G401 (cell line): ENCODE data around the gene RFC2. TPM values are rescaled to one million over a fixed set of nuclear protein-coding genes. Genes with fewer than 3 reads are reported as not detected.
A peak's percentile ranks its signal among the peaks of the same experiment; 100 is the strongest.
"Not testable (repeated sequence)": the region's sequence is repeated elsewhere in the genome, so short reads cannot be mapped to it uniquely, and the experiment has no call there.

Experiments
- DNase-seq: peaks from one replicate; pipeline ENCODE4 v3.0.0-alpha.2; 2015; ENCODE audit warnings: low spot score
- in situ Hi-C: cut with HindIII; loops from 2 replicates; pipeline ENCODE4 v1.10.0; 2016; ENCODE audit warnings: low sequenced_read_pairs, mixed read lengths
- total RNA-seq: library from RNA; depleted of rRNA; stranded (reverse); fragments of >200 nt; shearing (Covaris generic); gene quantifications from 2 replicates; pipeline ENCODE4 v1.2.3, GENCODE V29; 2014

The RFC2 gene
- total RNA-seq, 1 experiment from 2014 or later = 40.6 TPM

DNA sequence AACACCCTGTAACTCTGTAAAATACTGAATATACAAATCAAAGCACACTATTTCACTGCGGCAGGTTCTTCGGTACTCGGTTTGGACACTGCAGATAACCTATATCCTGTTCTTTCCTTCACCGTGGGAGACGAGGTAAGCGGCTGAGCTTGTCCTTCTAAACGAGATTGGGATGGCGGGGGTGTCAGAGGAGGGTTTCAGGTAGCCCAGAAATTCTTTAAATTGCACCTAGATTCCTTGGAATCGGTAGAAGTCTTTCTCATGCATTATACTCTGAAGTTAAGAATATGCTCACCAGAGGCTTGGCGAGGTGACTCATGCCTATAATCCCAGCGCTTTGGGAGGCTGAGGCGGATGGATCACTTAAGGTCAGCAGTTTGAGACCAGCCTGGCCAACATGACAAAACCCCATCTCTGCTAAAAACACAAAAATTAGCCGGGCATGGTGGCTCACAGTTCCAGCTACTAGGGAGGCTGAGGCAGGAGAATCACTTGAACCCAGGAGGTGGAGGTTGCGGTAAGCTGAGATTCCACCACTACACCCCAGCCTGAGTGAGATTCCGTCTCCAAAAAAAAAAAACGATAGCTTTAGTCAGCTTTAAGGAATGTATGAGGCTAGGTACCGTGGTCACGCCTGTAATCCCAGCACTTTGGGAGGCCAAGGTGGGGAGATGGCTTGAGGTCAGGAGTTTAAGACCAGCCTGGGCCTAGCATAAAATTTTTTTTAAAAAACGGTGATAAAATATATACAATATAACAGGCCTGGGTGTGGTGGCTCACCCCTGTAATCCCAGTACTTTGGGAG, 54.4 kb downstream of the RFC2 start:
- in situ Hi-C loops = no loop called here
- DNase-seq = no peak

DNA sequence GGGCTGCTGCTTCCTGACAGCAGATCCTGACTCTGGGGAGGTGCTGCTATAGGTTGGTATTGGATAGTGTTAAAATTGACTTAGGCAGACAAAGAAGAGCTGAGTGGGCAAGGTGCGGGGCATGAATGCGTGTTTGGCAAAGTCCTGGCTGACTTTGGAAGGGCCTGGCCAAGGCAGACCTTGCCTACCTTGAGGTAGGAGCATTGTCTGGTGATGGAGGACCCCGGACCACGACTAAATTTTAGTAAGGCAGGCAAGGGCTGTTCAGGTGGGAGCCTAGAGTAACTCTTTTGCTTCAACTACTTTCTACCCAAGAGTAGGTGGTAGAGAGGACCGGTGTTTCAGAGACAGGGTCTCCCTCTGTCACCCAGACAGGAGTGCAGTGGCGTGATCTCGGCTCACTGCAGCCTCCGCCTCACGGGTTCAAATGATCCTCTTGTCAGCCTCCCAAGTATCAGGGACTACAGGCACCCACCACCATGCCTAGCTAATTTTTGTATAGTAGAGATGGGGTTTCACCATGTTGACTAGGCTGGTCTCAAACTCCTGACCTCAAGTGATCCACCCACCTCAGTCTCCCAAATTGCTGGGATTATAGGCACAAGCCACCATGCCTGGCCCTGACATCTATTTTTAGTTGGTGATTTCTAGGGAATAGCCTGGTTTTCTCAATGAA, 56.6 kb downstream of the RFC2 start:
- DNase-seq = no peak
- in situ Hi-C loops = no loop called here

DNA sequence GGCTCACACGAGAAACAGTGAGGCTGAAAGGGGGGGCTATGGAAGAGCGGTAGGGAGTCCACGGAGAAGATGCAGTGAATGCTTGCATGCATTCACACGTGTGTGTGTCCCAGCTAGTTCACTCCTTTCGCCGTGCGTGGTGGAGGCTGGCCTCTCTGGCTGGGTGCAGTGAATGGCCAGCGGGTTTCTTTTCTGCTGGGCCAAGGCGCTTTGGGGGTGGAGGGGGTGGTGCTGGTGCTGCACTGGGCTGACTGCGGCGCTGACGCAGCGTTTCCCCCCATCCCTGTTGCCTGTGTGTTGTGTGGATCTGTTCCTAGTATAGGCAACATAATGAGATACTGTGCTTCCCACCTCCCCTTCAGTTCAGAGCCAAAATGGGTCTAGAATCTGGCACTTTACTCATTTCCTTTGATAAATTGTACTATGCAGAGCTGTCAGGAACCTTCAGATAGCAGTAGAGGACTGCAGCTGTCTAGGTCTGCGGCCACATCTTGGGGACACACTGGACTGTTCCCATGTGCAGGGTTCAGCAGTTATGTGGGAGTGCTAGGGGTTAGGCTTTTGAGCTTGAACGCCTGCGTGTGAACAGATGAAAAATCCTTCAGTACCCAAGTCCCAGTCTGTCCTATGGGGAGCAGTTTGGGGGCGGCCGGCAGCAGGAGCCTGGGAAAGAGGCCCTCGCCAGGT, 58.1 kb downstream of the RFC2 start:
- DNase-seq, in situ Hi-C loops: not testable (repeated sequence)

DNA sequence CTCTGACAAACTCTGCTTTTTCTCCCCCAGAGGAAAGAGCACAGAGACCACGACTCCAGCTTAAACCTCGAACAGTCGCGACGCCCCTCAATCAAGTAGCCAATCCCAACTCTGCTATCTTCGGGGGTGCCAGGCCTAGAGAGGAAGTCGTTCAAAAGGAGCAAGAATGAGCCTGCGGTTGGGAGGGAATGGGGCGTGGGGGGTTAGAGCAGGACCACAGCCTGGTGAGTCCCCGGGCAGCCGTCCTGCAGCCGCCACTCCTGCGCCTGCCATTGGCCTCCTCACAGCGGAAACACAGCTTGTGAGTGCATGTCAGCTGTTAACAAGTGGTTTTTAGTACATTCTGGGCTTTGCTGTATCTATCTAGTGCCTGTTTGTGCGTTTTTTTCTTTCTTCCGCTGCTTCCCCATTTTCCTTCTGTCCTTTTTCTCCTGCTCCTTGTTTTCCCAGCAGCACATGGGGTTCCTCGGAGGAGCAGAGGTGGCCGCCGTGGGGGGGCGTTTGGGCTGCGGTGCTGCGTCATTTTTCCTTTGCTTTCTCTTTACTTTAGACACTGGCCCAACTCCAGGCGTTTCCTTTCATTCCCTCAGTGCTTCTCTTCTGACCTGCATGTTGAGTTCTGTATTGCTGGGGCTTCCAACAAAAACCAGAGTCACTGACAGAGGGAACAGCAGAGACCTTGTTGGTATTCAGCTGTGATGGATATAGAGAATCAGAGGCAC, 58.9 kb downstream of the RFC2 start:
- DNase-seq, in situ Hi-C loops: not testable (repeated sequence)

DNA sequence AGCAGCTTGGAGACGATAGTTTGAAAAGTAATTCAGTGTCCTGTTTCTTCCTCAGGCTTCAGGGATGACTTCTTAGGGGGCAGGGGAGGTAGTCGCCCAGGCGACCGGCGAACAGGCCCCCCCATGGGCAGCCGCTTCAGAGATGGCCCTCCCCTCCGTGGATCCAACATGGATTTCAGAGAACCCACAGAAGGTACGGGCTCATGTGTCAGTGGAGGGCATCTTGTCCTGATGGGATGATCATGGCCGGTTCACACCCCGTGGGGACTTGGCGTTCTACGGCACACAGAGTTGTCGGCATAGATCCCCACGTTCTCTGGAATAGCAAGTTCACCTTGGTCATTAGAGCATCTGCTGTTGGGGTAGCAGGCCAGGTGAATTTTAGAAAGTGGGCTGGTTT, 59.5 kb downstream of the RFC2 start:
- in situ Hi-C loops = no loop called here

DNA sequence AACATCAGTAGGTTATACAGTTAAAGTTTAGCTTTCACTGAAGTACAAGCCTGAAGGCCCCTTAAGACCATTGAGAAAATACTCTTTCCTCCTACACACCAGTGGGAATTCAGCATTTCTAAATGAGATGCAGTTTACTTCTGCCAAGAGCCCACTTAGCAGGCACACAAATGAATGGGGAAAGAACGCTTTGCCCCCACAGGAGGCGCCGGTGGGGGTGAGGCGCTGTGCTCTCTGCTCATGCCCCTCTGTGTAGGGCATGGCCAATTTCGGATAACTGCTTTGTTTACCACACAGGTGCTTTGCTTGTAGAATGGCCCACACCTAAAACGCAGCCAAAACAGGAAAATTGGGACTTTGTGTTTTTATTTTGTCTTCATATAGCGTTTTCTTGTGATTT, 60.3 kb downstream of the RFC2 start:
- DNase-seq = no peak
- in situ Hi-C loops = no loop called here

More for the DNA sequence above, 59.5 kb downstream of the RFC2 start:
- DNase-seq = no peak

DNA sequence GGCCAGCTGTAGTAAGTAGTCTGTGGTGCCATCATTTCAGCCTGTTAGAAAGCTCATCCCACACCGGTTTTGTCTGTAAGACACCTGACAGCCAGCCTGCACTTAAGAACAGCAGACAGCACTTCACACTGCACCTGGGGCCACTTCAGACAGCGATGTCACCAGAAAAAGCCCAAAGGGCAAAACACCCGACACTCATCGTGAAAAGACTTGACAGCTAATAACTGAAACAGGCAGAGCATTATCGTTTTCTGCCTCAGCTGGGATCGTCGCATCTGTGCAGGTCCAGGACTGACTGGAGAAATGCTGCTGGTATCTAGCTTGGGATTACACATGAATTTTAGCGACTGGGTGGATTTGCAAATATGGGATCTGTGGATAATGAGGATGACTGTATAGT, 61.1 kb downstream of the RFC2 start:
- in situ Hi-C loops = no loop called here
- DNase-seq = no peak

DNA sequence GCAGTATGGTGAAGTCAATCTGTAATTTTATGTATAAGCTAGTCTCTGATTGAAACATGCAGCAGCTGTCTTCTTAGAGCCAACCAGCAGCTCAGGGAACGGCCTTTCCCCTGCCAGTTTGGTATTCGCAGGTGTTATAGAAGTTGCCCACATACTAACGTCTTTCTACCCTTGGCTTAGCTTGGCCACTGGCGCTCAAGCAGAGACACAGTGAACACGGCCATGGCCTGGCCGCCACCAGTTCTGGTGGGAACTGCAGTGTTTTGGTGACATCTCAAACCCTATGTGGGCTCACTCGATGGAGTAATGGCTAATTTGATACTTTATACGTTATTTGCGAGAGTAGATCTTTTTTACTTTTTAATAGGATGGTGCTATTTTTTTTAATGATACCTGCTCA, 63.0 kb downstream of the RFC2 start:
- in situ Hi-C loops = no loop called here
- no peak for DNase-seq

DNA sequence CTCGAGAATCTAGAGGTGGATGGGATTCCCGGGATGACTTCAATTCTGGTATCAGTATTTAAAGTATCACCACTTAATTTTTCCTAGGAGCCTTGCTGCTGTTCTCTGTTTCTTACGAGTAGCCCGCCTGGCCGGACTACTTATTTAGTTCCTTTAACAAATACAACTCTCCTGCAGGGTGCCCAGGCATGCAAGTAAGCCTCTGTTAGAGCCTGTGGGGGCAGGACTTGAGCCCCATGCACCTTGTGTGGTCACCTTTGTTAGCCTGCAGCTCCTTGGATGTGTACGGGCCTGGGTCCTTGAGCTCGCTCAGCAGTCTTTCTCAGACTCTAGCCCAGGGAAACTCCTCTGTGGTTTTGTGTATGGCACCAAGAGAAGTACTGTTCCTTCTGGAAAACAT, 63.9 kb downstream of the RFC2 start:
- in situ Hi-C loops = no loop called here
- DNase-seq = no peak

DNA sequence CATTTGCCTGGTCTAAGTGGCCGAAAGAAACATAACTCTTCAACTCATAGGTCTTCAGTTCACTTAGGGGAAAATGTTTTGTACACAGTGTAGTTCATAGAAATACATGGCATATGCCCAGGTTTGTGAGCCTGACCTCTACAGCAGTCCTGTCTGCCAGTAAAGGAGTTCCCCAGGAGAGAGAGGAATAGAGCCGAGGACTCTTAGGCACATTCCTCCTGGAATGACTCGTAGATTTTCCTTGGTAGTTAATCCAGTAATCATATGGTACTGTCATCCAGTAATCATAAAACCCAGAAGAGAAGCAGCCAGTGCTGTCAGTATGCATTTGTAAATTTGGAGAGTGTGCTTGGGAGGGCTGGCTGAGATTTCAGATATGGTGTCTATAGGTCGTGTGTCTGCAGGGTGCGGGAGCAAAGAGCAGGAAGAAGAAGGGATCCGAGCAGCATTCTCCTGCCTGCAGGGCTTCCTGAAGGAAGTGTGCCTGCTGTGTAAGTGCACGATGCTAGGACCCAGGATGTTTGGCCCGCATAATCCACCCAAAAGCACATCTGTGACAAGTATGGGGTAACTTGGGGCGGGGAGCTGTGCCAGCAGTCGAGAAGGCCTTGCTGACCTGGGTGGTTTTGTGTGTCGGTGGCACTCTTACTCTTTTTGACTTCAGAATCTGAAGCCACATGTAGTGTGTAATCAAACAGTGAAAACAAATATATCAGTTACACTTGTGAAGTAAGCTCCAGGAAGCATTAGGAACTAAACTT, 66.1 kb downstream of the RFC2 start:
- no peak for DNase-seq
- in situ Hi-C loops = no loop called here

DNA sequence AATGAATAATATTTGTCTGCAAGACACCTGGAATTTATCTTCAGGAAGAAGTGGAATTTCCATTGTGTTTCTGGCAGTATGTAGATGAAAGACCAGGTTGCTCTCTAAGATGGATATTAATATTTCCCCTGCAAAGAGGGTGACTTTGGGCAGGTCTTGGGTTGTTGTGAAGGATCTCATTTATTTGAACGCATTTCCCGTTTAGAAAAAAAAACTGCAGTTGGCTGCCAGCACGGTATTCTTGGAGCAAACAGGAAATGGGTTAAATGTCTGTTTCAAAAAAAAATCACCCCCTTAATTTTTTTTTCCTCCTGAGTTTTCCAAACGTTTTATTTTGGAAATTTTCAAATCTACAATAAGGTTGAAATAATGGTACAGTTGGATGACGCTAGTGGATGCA, 68.6 kb downstream of the RFC2 start:
- in situ Hi-C loops = no loop called here
- no peak for DNase-seq

DNA sequence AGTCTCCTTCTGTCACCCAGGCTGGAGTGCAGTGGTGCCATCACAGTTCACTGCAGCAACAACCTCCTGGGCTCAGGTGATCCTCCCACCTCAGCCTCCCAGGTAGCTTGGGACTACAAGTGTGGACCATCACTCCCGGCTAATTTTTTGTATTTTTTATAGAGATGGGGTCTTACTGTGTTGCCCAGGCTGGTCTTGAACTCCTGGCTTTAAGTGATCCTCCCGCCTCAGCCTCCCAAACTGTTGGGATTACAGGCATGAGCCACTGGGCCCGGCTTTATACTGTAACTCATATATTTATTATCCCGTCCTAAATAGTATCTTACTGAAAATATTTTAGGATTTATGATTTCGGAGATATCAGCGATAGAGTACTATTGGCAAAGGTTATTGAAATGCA, 69.2 kb downstream of the RFC2 start:
- in situ Hi-C loops = no loop called here
- no peak for DNase-seq

DNA sequence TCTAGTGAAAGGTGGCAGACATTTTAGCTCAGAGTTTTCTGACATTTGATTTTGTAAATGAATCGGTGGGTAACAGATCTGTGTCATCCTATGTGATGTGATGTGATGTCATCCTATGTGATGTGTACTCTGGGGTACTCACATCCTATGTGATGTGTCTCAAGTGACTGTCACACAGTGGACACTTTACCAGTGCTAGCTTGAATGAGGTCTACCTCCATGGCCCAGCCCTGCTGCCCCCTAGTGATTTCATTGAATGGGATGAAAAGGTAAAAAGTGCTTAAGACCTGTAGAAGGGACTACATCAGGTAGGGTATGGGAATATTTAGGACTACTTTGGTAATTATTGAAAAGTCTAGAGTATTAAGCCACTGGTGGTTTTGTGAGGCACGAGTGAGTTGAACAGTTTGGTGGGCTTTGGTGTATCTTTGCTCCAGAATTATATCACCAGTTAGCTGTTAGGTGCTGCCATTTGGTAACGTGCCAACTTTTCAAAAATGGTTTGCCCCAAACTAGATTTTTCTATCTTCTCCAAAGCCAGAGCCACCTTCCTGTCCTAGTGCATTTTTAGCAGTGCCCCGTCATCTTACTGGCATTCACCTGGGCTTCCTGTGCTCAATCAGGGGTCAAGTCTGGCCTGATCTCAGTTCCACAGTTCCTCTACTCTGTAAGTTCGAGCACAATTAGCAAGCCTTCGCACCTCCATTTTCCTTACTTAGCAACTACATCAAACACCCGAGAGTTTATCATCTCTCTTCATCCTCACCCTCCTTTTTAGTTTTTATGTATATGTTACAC, 70.3 kb downstream of the RFC2 start:
- peak; percentile 36 for DNase-seq
- in situ Hi-C loops = no loop called here

DNA sequence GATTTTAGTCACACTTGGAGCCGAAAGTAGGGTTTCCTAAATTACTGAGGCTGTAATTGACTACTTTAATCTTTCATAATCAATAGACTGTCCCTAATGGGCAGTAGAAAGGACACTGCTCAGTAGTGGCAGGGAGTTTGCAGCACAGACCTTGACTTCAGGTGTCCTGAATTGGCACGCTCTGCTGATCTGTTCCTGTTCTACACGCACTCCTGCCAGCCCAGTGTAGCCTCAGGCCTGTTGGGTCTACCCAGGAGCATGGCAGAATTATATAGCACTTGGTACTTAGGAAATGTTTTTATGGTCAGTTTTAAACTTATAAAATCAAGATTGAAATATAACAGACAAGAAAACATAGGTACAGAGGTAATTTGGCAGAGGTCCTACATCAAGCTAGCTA, 71.1 kb downstream of the RFC2 start:
- in situ Hi-C loops = no loop called here
- peak; percentile 58 for DNase-seq

DNA sequence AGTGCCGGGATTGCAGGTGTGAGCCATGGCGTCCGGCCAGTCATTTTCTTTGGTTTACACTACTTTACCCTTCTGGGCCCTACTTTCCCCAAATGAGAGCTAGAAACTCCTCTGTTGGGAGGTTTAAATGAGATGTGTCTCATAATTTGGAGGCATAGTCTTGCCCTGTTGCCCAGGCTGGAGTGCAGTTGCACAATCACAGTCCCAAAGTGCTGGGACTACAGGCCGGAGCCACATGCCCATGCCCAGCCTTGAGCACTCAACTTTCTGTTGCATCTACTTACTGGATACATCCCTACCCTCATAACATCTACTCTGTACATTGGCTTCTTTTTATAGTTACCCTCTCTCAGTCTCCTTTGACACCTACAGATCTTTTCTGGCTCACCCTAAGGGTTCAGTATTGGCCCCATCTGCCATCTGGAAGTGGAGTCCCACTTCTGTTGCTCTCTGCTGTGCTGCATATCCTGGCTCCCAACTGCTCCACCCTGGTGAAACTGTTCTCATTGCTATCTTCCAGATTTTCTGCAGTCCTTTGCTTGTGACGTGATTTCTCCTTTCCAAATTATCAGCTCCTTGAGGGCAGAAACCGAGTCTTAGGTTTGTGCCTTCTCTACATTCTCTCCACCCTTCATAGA, 71.6 kb downstream of the RFC2 start:
- in situ Hi-C loops = no loop called here

DNA sequence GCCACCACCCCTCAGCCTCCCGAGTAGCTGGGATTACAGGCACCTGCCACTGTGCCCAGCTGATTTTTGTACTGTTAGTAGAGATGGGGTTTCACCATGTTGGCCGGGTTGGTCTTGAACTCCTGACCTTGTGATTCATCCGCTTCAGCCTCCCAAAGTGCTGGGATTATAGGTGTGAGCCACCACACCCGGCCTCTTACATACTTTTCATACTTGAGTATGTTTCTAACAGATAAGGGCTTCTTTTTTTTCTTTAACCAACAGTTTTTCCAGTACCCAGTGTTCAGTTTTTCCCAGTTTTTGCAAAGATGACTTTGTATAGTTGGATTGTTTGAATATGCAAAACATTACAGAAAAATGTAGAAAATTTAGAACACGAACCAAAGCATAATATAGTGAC, 72.4 kb downstream of the RFC2 start:
- in situ Hi-C loops = no loop called here
- no peak for DNase-seq

More for the DNA sequence above, 71.6 kb downstream of the RFC2 start:
- peak; percentile 67 for DNase-seq
